Fibroblast of skin of back (primary cell): Measurements from ENCODE around the gene SEC16B. TPM values are rescaled to one million over a fixed set of nuclear protein-coding genes. Genes with fewer than 3 reads are reported as not detected.
A peak's percentile ranks its signal among the peaks of the same experiment; 100 is the strongest.
"Not testable (repeated sequence)": the region's sequence is repeated elsewhere in the genome, so short reads cannot be mapped to it uniquely, and the experiment has no call there.

Source experiments
- DNase-seq: peaks from one replicate; pipeline ENCODE4 v3.0.0-alpha.2; 2013
- polyA plus RNA-seq, 2 experiments: library from polyadenylated mRNA; unstranded; fragments of 120-200 nt; gene quantifications; one replicate each; pipeline ENCODE4 v1.2.1, GENCODE V29; 2013; ENCODE audit not compliant: insufficient read length in 2 of 2

The SEC16B gene, protein sequence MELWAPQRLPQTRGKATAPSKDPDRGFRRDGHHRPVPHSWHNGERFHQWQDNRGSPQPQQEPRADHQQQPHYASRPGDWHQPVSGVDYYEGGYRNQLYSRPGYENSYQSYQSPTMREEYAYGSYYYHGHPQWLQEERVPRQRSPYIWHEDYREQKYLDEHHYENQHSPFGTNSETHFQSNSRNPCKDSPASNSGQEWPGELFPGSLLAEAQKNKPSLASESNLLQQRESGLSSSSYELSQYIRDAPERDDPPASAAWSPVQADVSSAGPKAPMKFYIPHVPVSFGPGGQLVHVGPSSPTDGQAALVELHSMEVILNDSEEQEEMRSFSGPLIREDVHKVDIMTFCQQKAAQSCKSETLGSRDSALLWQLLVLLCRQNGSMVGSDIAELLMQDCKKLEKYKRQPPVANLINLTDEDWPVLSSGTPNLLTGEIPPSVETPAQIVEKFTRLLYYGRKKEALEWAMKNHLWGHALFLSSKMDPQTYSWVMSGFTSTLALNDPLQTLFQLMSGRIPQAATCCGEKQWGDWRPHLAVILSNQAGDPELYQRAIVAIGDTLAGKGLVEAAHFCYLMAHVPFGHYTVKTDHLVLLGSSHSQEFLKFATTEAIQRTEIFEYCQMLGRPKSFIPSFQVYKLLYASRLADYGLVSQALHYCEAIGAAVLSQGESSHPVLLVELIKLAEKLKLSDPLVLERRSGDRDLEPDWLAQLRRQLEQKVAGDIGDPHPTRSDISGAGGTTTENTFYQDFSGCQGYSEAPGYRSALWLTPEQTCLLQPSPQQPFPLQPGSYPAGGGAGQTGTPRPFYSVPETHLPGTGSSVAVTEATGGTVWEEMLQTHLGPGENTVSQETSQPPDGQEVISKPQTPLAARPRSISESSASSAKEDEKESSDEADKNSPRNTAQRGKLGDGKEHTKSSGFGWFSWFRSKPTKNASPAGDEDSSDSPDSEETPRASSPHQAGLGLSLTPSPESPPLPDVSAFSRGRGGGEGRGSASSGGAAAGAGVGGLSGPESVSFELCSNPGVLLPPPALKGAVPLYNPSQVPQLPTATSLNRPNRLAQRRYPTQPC
- polyA plus RNA-seq (2013, experiment 1 of 2; ENCODE audit: insufficient read length) = 1.6 TPM
- 3.6 TPM for polyA plus RNA-seq (2013, experiment 2 of 2; ENCODE audit: insufficient read length)

DNA sequence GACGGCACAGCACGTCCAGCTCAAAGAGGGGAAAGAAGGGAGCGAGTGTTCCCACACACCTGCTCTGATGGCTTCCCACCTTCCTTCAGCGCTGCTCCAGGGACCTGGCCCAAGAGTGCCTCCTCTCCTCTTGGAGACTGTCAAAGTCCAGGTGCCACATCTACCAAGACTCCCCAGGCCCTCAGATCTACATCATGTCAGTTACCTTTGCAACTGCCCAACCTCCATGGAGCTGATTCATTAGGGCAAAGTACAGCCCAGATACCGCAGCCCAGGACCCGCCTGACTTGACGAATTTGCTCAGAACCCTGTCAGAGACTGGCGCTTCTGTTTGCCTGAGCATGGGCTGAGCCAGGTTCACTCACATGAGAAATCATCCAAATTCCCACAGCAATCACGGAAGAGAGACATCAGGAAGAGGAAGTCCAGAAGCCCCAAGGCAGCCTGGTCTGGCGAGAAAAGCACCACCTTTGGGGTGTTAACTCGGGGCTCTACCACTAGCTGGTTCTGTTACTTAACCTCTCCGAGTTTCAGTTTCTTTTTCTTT, at the start of gene SEC16B:
Gene SEC16B (minus strand): TSS at position 234 of the 547 bp plus-strand sequence. CDS start 2,077 bp downstream, outside the sequence.
- no peak for DNase-seq

DNA sequence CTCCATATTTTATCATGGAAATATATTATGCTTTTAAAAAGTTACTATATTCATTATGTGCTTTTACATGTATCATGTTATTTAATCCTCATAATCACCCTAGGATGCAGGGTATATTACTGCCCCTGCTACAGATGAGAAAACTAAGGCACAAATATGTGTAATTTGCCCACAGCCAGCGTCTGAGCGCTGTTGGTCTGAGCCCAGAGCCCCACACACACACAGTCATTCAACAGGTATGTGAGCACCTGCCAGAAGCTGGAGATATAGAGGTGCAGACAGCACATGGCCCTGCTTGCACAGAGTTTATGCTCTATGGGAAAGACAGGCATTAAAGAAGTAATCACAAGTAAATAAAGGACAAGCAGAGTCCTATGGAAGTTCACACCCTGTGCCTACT, 49.8 kb upstream of the SEC16B start:
- no peak for DNase-seq

DNA sequence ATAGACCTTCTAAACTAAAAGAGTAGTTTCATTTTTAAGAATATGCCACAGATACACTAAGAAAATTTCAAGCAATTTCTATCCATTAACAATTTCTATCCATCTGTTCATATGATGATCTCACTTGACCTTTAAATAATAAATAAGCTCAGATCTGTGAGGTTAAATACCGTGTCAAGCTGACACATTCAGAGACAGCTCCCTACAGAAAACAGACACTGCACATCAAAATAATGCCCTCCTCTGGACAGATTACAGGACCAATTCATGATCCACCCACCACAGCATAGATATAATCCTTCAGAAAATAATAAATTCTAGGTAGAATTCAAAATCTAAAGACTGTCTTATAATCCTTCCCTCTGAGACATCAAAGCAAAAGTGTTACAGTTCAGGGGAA, 49.4 kb upstream of the SEC16B start:
- DNase-seq = no peak

DNA sequence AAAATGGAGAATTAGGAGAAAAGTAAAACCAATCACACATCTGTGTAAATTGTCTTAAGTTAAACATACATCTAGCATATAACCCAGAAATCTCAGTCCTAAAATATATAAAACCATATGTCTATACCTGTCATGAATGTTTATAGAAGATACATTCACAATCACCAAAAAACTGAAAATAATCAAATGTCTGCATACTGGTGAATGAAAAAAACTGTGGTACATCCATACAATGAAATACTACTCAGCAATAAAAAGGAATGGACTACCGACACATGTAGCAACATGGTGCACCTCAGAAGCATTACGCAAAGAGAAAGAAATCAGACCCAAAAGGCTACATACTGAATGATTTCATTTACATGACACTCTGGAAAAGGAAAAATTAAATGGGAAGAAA, 47.7 kb upstream of the SEC16B start:
- no peak for DNase-seq

DNA sequence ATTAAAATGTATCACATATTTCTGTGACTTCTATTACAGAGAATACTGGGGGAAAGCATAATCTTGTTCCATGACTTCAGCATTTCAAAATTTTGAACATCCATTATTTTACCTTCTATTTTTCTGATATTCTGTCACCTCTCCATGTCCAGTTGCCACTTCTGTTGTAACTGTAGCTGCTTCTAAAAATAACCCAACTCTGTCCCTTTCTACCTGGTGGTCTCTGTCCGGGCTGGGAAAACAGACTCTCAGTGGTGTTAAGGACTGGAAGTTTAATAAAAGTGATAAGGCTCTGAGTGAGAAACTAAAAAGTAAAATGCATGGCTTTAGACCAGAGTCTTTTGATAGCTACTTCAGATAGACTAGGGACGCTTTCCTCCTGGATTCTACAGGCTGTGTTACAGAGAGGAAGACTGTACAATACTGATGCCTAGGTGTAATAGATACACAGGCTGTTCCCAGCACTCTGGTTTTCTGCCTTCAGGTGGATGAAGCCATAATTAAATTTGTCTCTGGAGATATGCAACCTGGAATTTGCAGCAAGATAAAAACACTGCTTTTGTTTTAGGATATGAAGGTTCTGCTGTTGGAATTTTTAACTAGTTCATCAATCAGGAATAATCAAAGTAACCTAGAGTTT, 42.1 kb upstream of the SEC16B start:
- no peak for DNase-seq

DNA sequence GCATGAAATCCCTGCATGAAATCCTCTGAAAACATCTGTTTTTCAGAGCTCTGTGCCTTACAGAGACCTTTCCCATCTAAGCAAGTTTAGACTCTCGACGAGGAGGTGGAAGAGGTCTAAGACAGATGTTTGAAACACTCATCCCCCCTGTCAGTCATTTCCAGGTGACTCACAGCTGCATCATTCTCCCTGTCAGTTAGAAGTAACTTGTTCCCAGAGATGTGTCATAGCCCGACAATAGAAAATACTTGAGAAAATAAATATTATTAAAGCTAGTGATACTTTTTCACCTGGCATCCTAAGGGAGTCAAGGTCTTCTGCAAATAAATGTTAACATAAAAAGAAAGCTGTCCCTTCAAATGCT, 41.6 kb upstream of the SEC16B start:
- DNase-seq = peak; percentile 61

DNA sequence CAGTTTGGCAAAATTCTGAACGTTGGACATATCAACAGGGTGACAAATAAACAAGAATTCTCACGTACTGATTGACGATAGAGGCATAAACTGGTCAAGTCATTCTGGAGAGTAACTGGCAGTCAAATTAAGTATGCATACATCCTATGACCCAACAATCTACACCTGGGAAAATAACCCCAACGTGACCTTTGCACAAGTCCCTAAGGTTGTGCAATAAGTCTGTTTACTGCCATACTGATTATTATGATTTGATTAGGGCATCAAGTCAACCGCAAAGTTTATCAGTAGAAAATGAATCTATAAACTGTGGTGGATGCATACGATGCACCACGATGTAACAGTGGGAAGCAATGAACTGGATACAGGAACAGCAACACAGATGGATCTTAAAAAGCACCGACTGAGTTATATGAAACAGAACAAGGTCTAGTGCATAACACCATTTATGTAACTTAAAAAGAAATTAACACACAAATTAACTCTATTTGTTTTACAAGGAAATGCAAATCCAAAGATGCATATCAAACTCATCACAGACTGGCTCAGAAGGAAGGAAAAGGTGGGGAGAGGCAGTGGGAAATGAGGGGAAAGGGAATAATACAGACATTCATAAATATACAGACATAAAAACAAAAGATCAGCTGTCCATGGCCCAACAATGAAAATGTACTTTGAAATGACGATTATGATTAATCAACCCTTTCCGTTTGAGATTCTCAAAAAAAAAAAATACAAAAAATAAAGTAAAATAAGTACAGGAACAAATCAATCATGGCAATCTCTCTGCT, 41.0 kb upstream of the SEC16B start:
- no peak for DNase-seq

DNA sequence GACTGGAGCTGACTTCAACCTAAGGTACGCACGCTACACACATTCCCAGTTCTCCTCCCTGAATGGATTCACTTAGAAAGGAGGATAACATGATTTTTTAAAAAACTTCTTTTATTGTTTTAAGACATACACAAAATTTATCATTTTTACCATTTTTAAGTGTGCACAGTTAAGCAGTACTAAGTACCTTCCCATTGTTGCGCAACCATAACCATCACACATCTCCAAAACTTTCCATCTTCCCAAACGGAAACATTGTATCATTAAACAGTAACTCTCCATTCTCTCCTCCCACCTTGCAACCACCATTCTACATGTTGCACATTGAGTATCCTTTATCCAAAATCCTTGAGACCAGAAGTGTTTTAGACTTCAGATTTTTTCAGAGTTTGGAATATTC, 36.2 kb upstream of the SEC16B start:
- no peak for DNase-seq

DNA sequence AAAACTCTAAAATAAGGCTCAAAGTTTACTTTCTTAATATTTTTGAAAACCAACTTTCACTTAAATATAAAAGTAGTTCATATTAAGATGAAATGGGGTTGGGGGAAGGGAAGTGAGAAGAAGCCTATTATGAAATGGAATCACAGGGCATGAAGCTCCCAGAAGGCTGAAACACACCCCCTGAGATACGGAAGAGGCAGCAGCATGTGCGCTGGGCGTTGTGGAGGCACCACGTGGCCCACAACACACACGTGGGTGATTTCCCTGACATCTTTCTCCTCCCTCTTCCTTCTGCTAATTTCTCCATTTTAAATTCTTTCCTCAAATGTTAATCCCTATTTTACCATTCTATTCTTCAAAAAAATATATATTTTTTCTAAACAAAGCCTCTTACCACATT, 35.6 kb upstream of the SEC16B start:
- no peak for DNase-seq

DNA sequence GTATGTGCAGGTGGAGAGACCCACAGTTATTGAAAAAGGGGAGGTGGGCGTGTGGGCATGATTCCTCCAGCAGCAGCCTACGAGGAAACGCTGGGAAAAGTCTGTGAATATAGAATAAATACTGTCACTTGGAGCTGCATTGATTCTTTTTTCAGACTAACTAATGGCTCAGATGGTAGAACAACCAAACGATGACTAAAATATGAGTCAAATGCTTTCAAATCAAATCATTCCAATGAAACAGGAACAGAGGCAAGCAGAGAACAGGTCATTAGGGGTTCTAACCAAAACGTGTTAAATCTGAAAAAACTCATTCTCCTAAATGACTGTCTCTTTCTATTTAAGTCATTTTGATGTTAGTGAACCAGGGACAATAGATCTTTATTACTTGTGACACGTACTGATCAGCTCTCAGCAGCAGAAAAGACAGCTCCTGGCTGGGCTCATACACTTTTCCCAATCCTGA, 35.1 kb upstream of the SEC16B start:
- peak; percentile 43 for DNase-seq

DNA sequence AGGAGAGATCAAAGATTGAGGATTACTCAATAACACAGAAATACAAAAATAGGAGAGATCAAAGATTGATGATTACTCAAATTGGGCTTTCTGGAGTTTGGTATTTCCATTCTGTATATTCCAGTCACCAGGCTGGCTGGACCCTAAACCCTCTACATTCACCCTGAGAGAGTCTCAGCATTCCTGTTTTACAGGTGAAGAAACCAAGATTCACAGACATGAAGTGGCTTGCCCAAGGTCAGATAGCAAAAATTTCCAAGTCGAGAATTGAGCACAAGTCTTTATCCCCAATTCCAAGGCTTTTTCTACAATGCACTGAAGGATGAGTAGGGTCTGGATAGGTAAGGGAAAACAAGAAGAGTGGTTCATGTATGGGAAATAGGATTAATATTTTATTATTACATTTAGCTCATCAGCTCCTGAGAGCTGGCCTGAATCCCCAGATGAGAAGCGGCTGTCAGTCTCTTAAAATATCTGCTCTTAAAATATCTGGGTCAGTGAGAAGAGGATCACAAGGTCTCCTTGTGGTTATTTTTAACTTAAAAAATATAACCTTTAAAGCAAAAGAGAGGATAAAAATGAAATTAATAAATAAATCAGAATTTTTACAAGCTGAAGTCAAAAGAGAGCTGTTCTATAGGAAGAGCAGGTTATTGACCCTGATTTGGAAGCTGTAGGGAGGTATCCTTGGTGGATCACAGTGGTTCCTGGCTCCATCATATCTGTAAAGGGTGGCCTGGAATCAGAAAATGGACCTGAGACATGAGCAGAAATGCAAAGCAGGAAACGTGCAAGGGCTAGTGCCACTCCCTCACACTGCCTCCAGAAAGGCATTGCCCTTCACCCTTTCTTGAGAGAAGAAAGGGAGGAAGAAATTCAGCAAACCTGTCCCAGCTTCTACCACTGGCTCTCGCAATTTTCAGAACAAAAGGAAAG, 29.1 kb upstream of the SEC16B start:
- no peak for DNase-seq

DNA sequence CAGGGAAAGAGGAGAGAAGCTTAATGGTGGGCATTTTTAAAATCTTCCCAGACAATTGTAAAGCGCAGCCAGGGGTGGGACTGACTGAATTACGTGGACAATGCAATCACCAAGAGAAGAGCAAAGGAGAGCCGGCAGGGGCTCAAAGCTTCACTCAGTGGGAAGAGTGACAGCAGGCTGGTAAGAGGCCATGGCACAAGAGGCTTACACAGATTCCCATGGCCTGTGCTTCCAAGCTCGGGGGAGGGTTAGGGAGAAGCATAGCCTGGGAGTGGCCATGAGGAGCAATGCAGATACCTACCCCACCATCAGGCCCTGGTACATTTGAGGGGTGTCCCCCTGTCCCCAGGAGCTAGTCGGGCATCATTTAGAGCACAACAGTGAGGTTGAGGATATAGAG, 27.1 kb upstream of the SEC16B start:
- DNase-seq = no peak

DNA sequence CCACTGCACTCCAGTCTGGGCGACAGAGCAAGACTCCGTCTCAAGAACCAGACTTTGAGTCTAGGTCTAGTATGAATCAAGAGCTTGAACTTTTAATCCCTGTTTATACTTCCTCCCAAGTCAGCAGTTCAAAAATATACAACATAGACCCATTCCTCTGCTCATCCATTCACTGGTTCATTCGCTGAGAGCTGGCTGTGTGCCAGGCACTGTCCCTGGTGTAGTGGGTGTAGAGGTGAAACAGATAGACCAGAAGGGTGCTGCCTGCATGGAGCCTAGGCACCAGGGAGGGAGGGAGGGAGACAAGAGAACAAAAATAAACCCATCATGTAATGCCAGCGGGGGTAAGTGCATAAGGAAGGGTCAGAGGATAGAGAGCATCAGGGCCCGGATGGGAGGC, 25.5 kb upstream of the SEC16B start:
- DNase-seq = no peak

DNA sequence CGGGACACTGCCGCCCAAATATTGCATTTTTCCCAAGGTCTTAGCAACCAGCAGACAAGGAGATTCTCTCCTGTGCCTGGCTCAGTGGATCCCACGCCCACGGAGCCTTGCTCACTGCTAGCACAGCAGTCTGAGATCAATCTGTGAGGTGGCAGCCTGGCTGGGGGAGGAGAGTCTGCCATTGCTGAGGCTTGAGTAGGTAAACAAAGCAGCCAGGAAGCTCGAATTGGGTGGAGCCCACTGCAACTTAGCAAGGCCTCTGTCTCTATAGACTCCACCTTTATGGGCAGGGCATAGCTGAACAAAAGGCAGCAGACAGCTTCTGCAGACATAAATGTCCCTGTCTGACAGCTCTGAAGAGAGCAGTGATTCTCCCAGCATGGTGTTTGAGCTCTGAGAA, 16.4 kb upstream of the SEC16B start:
- DNase-seq = not testable (repeated sequence)

DNA sequence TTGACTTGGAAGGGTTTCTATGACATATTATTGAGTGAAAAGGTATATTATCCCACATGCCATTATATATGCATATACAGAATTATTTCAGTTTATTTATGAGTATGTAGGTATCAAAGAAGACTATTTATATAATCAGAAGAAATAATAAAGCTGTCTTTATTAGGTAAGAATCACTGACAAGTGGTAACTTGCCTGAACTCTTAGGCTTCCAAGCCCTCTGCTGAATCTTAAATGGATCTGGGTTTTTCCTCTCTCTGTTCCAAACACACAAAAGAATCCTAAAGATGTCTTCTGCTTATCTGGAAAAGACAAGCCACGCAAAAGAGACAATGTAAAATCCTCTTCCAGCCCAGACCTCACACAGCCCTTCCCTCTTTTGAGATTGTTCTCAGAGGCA, 14.9 kb upstream of the SEC16B start:
- no peak for DNase-seq

DNA sequence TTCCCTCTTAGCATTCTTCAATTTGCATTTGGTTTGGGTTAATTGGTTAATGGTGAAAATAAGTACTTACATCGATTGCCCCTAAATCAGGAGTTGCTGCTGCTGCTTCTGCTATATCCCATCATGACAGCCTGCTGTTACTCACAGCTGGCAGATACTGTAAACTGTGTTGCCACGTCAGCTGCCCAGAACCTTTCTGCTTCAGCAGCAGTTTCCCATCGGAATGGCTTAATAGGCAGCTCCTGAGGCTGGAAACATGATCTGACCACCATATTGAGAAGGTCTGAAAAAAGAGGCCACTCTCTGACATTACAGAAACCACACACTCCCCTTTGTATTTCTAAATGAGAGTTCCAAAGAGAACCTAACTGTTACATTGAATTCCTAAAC, 14.3 kb upstream of the SEC16B start:
- peak; percentile 93 for DNase-seq

DNA sequence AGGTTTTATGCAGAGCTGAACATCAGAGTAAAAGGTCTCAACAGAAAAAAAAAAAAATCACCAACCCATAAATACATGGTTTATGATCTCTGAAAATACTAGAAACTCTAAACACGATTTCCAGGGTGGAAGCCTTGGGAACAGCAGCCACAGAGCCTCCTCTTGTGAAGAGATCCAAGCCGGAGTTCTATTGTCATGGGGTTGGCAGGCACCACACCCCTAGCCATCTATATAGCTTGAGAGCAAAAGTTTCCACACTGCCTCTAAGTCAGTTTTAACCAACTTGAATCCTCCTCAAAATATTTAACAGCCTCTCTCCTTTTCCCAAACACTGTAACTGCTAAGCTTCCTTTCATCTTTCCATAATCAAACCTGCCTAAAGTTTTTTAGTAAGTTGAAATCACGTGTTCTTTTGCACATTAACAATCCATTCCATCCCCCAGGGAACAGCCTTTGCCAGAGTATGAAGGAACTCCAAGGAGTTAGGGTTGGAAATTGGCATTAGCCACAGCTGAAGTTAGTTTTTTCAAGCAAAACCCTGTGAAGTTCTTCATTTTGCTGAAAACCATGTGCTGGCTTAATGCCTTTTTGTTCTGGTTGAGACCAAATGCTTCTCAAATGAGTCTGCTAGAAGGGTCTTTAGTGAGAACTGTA, 13.8 kb upstream of the SEC16B start:
- DNase-seq = peak; percentile 59

DNA sequence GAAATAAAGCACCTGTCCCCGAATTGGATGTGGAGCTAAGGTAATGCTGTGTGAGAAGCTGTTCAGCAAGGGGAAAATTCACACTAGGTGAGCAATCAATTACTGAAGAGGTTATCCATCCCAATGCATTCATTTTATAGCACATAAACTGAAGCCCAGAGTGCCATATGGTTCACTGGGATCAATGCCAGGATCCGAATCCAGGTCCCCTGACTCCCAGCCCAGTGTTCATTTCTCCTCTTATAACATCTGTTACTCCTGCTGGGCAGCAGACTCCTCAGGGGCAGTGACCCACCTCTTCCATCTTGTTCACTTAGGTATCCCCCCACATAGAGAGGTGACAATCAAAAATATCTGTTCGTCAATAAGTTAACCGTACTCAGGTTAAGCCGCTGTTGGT, 13.2 kb upstream of the SEC16B start:
- no peak for DNase-seq

DNA sequence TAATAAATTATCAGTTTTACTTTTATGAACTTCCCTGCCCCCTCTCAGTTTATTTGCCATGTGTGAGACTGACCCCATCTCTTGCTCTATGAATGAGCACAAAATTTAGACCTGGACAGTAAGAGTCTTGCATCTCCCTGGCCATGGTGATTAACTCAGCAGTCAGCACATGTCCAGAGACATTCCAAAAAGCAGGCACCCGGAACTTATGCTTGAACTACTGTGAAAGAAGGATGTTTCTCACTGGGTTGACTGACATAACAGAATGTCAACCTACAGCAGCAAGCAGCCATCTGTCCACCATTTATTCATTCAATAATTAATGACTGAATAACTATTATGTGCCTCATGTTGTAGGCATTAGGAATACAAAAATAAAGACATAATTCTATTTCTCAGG, 11.3 kb upstream of the SEC16B start:
- DNase-seq = no peak

DNA sequence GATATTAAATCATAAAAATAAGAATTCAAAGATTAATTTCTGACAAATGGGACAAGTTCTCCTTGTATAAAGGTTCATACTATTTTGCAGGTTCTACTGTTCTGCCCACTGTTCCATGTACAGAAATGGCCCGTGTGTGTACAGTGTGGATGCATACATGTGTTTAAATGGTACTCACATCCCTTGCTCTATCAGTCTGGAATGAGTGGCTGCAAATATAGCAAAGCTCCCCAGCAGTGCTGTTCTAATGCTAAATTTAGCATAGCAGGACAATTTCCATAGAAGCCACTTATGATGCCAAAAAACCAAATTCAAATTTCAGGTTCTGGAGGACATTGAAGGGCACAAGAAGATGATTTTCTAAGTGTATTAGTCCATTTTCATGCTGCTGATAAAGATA, 9.4 kb upstream of the SEC16B start:
- DNase-seq = no peak
